Fibroblast of lung (primary cell): ENCODE measurements around the gene ADAMTS17.

ENCODE experiments used
- EZH2 ChIP-seq: IDR thresholded peaks from 2 replicates; pipeline ENCODE4 v1.5.1; 2012; ENCODE audit warnings: low read length, control low read depth, mild to moderate bottlenecking; ENCODE audit errors: missing control alignments
- TF ChIP-seq, protein P1 (sequence below), 2 donors: IDR thresholded peaks in 1 of 2; conservative IDR thresholded peaks in 1 of 2; 1 replicate in 1 of 2; 2 replicates in 1 of 2; pipeline ENCODE4 v1.5.1; 2011 to 2012; ENCODE audit warnings: low read length in 2 of 2, control low read depth in 1 of 2, inconsistent platforms in 1 of 2, low read depth in 1 of 2, mild to moderate bottlenecking in 1 of 2

DNA sequence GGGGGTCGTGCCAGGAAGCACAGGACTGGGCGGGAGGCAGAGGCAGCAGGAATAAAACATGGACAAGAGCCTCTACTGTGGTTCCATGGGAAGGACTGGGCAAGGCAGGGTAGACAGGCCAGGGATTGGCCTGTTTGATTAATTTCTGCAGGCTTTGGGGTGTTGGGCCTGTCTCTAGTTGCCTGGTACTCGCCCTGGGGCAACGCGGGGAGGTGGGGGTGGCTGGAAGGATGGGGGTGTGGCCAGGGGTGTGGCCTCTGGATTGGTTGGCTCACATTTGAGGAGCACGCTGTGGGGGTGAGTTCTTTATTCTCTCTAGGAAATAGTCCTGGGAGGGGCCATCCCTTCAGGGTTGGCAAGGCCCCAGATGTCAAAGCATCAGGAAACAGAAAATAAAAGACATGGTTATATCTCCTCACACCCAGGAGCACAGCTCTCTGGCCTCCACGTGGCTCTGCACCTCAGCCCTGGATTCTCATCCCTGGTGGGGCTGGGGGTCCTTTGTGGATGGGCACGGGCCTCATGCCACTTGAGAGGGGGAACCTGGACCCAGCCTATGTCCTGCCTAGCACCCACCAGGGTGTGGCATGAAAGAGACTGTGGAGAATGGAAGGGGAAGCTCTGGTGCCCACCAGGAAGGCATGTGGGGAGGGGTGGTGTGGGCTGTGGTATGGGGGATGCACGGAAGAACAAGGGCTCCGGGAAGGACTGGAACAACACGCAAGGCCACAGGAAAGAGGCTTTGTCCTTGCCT lies 385.6 kb downstream of the ADAMTS17 start:
- TF ChIP-seq, protein P1, sequence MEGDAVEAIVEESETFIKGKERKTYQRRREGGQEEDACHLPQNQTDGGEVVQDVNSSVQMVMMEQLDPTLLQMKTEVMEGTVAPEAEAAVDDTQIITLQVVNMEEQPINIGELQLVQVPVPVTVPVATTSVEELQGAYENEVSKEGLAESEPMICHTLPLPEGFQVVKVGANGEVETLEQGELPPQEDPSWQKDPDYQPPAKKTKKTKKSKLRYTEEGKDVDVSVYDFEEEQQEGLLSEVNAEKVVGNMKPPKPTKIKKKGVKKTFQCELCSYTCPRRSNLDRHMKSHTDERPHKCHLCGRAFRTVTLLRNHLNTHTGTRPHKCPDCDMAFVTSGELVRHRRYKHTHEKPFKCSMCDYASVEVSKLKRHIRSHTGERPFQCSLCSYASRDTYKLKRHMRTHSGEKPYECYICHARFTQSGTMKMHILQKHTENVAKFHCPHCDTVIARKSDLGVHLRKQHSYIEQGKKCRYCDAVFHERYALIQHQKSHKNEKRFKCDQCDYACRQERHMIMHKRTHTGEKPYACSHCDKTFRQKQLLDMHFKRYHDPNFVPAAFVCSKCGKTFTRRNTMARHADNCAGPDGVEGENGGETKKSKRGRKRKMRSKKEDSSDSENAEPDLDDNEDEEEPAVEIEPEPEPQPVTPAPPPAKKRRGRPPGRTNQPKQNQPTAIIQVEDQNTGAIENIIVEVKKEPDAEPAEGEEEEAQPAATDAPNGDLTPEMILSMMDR (conservative IDR thresholded peaks at IDR 0.05 in 1 of 2, IDR thresholded peaks at IDR 0.05 in 1 of 2; ENCODE audit: low read depth in 1 of 2, low read length in 2 of 2): no peak
- TF ChIP-seq EZH2: no peak
